Heart left ventricle (tissue), 13 donors: Measurements from ENCODE around the gene SPI1.

Experiments used
- POLR2A ChIP-seq, 2 donors: fragments of 450-650 bp; IDR thresholded peaks; one replicate each; pipeline ENCODE4 v1.6.1; 2017; ENCODE audit warnings: antibody characterized with exemption in 2 of 2, mild to moderate bottlenecking in 2 of 2, moderate library complexity in 2 of 2
- TF ChIP-seq, protein P1 (sequence below), 12 donors: fragments of 200-600 bp; sonication (generic) in 4 of 12; IDR thresholded peaks; one replicate each; pipeline versions ENCODE4 v1.5.0 to v1.8.0; 2018 to 2022; ENCODE audit warnings: antibody characterized with exemption in 12 of 12, mild to moderate bottlenecking in 5 of 12
- donor health status: ischemic (EF 13 %, LVEDD 7.1; RV severe dilation, severe dysfunction).
- donor health status: DM: no; HTN: yes; CAD: no.
- donor health status: DM: no; HTN: no; CAD: no.
- donor health status: ischemic (EF 25% LVEDD 6.9; RV normal size, moderate dysfunction).
- donor health status: ischemic (EF 25% LVEDD 5.7; RV mildly dilated, moderate dysfunction).
- donor health status: ischemic (EF 35%, LVEDD 5.7; RV mildly dilated, moderate dysfunction).
- donor health status: nonischemic (EF 11% LVEDD 7.7; RV severe dilation, severe dysfunction).
- donor health status: DM: yes; HTN: yes; CAD: no.
- donor health status: PGD.
- donor health status: ischemic (EF 29% LVEDD 5.4; RV normal size, mild dysfunction).
- donor health status: nonischemic (EF 23%, LVEDD 6.1; RV moderate dilation, normal function).

- TF ChIP-seq POLR2A (IDR thresholded peaks at IDR 0.05) = no peak
- TF ChIP-seq, protein P1, sequence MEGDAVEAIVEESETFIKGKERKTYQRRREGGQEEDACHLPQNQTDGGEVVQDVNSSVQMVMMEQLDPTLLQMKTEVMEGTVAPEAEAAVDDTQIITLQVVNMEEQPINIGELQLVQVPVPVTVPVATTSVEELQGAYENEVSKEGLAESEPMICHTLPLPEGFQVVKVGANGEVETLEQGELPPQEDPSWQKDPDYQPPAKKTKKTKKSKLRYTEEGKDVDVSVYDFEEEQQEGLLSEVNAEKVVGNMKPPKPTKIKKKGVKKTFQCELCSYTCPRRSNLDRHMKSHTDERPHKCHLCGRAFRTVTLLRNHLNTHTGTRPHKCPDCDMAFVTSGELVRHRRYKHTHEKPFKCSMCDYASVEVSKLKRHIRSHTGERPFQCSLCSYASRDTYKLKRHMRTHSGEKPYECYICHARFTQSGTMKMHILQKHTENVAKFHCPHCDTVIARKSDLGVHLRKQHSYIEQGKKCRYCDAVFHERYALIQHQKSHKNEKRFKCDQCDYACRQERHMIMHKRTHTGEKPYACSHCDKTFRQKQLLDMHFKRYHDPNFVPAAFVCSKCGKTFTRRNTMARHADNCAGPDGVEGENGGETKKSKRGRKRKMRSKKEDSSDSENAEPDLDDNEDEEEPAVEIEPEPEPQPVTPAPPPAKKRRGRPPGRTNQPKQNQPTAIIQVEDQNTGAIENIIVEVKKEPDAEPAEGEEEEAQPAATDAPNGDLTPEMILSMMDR (IDR thresholded peaks at IDR 0.05) = no peak
Measured at GRCh38 chr11:47350315-47350714, 28.0 kb downstream of the SPI1 start.
